Measurements from ENCODE around the gene SF1.
A peak's percentile ranks its signal among the peaks of the same experiment; 100 is the strongest.

The SF1 gene

DNA sequence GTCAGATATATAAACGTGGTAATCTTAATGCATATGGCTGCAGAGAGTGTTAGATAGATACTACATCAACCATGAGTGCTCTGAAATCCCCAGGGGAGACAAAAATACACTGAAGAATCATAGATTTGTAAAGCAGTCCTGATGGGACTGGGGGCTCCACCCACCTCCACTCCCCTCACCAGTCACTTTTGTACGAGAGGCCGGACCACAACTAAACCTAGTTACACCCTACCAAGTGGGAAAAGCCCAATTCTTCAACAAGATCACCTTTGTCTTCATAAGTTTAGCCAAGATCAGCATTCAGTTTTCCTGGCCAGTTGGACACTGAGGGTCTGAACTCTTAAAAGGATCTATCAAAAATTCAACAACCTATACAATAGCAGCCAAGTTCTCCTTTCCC, 1.5 kb downstream of the SF1 start:
- no peak for DNase-seq (ENCODE audit: low read depth)
- peak overlapping the region; percentile 90 for H3K4me3 ChIP-seq (replicated peaks; ENCODE audit: low read depth, low read length)
- TF ChIP-seq, protein P1, sequence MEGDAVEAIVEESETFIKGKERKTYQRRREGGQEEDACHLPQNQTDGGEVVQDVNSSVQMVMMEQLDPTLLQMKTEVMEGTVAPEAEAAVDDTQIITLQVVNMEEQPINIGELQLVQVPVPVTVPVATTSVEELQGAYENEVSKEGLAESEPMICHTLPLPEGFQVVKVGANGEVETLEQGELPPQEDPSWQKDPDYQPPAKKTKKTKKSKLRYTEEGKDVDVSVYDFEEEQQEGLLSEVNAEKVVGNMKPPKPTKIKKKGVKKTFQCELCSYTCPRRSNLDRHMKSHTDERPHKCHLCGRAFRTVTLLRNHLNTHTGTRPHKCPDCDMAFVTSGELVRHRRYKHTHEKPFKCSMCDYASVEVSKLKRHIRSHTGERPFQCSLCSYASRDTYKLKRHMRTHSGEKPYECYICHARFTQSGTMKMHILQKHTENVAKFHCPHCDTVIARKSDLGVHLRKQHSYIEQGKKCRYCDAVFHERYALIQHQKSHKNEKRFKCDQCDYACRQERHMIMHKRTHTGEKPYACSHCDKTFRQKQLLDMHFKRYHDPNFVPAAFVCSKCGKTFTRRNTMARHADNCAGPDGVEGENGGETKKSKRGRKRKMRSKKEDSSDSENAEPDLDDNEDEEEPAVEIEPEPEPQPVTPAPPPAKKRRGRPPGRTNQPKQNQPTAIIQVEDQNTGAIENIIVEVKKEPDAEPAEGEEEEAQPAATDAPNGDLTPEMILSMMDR (IDR thresholded peaks at IDR 0.05; ENCODE audit: low read length, missing control alignments): no peak

DNA sequence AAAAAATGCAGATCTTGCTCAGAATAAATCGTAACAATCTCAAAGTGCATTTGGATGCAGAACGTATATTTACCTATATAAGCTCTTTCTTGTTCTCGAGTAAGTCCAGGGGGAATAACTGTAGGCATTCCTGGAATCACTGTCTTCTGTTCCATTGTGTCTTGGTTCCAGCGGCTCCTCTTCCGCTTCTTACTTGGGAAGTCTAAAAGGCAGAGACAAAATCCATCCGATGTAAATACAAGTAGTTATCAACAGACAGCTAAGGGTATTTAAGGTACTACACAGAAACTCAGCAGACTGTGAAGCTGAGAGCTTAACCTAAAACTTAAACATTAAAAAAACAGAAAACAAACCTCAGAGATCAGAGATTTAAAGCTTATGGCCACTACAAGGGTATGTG, 1.9 kb downstream of the SF1 start:
- TF ChIP-seq, protein P1 (IDR thresholded peaks at IDR 0.05; ENCODE audit: low read length, missing control alignments): no peak
- peak overlapping the region; percentile 90 for H3K4me3 ChIP-seq (replicated peaks; ENCODE audit: low read depth, low read length)
- no peak for DNase-seq (ENCODE audit: low read depth)

DNA sequence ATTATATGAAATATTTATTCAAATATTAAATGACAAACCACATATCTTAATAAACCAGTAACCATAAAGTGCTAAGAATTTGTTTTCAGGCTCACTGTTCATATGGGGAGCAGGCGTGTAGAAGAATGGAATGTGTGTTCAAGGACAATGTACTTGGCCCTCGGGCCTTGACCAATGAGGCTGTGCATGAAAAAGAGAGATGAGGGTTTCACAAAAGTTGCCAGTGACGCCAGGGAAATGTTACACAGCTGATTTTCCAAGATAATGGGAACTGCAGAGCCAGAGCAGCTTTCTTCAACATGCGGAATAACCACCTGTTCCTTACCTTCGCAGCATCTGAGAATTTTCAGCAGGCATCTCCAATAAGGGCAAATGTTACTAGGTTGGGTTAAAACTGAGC, 4.2 kb downstream of the SF1 start:
- TF ChIP-seq, protein P1 (IDR thresholded peaks at IDR 0.05; ENCODE audit: low read length, missing control alignments): no peak

DNA sequence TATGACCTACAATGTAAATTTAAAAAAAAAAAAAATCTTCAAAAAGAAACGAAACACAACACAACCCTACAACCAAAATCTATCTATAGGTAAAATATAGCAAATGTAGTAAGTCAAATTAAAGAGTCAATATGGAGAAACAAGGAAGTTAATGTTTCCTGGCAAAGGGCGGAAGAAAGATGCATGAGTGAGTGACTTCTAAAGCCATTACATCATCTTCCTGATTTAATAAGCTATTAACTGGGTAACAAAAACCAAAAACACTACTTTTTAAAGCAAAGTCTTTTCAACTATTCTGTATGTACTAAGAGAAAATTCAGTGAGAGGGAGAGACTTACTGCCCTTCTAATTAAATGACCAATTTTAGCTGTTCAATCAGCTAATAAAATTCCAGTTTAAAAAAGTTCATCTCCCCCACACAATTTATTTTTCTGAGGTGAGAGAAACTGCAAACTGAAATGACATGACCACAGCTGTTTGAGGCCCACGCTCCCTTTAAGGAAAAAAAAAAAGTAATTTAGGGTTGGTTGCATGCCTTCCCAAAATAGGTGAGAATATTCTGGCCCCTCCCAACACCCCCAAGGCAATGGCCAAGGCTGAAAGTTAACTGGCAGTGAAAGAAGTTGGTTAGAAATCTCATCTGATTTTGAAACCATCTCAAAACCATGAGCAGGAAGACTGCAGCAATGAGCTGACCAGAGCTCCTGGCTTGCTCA, 5.9 kb downstream of the SF1 start:
- DNase-seq (ENCODE audit: low read depth): no peak
- H3K4me3 ChIP-seq (replicated peaks; ENCODE audit: low read depth, low read length): no peak overlapping the region
- TF ChIP-seq, protein P1 (IDR thresholded peaks at IDR 0.05; ENCODE audit: low read length, missing control alignments): no peak

More for the DNA sequence above, 4.2 kb downstream of the SF1 start:
- no peak for DNase-seq (ENCODE audit: low read depth)
- H3K4me3 ChIP-seq (replicated peaks; ENCODE audit: low read depth, low read length): no peak overlapping the region

DNA sequence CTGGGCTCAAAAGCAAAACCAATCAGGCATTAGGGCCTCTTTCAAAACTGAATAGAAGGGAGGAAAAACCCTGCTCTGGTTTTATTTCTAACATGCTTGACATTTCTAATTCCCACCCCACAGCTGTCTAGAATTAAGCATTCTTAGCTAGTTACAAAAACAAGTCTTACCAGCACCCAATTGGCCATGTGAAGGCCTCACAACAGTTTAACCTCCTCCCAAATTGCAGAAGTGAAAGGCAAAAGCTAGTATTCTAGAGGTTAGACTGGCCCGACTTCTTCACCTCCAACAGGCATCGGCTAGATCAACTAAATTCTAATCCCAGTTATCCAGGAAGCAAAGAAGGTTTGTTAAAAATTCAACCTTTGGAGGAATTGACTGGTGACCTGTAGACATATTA, 6.5 kb downstream of the SF1 start:
- TF ChIP-seq, protein P1 (IDR thresholded peaks at IDR 0.05; ENCODE audit: low read length, missing control alignments): no peak
- H3K4me3 ChIP-seq (replicated peaks; ENCODE audit: low read depth, low read length): no peak overlapping the region
- DNase-seq (ENCODE audit: low read depth): no peak

DNA sequence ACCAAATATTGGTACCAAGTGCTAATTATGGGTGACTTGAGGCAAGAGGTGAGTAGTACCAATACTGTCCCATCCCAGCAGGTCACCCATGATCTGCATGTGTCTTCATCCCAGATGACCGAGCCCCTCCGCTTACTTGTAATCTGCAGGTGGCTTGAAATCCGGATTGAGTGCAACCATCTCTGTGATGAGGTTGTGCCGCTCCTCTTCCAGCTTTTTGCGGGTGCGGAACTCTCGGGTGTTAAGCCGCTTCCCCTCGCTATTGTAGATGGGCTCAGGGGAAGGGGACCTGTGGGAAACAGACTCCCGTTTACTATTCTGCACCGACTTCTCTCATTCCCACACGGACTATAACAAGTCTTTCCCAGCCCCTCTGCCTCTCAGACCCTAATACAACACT, 8.2 kb downstream of the SF1 start:
- no peak for DNase-seq (ENCODE audit: low read depth)
- TF ChIP-seq, protein P1 (IDR thresholded peaks at IDR 0.05; ENCODE audit: low read length, missing control alignments): no peak
- H3K4me3 ChIP-seq (replicated peaks; ENCODE audit: low read depth, low read length): no peak overlapping the region

DNA sequence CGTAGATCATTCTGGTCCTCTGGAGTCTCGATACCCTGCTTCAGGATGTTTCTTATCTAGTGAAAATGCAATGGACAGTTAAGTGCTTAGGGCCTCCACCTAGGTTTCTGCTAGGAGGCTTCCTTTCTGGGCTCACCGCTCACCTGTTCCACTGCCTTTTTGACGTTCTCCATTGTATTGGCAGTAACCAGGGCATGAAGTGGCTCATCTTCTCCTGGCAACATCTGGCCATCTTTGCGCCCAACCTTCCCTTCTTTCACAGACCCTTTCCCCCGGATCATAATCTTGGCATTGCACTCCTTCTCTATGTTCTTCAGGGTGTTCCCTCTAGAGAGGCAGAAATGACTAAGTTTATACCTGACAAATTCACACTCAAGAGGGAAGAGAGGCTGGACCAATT, 9.1 kb downstream of the SF1 start:
- TF ChIP-seq, protein P1 (IDR thresholded peaks at IDR 0.05; ENCODE audit: low read length, missing control alignments): no peak
- DNase-seq (ENCODE audit: low read depth): no peak

More for the DNA sequence above, 9.1 kb downstream of the SF1 start:
- H3K4me3 ChIP-seq (replicated peaks; ENCODE audit: low read depth, low read length): no peak overlapping the region

Data from fibroblast of pulmonary artery (primary cell).